ENCODE data around the gene ACKR1.

- no peak for TF ChIP-seq CTCF (conservative IDR thresholded peaks at IDR 0.05 in 1 of 2, IDR thresholded peaks at IDR 0.05 in 1 of 2; ENCODE audit: extremely low read depth in 1 of 2, insufficient read depth in 1 of 2, low read depth in 1 of 2, low read length in 2 of 2)
- TF ChIP-seq EZH2 (IDR thresholded peaks at IDR 0.05; ENCODE audit: borderline replicate concordance, low read length): no peak
Observed at GRCh38 chr1:159223004-159223403, 18.3 kb downstream of the ACKR1 start.
